GM23248 (cell line): ENCODE measurements around the gene TMEM38B.

Experiments
- EZH2 ChIP-seq: fragments of 200-600 bp; sonication (generic); IDR thresholded peaks from 2 replicates; pipeline ENCODE4 v1.6.1; 2018; ENCODE audit warnings: antibody characterized with exemption, mild to moderate bottlenecking; ENCODE audit not compliant: insufficient read depth, poor library complexity, severe bottlenecking
- EZH2phosphoT487 ChIP-seq: fragments of 200-600 bp; sonication (generic); IDR thresholded peaks from 2 replicates; pipeline ENCODE4 v1.6.1; 2018; ENCODE audit warnings: antibody characterized with exemption, moderate library complexity, mild to moderate bottlenecking, low read depth; ENCODE audit not compliant: insufficient read depth

- TF ChIP-seq EZH2phosphoT487 (no peak), EZH2 (no peak)
Measured at GRCh38 chr9:105670315-105670714, 24.0 kb upstream of the TMEM38B start.
